Measurements from ENCODE around the gene RASGEF1B.

Gene RASGEF1B

DNA sequence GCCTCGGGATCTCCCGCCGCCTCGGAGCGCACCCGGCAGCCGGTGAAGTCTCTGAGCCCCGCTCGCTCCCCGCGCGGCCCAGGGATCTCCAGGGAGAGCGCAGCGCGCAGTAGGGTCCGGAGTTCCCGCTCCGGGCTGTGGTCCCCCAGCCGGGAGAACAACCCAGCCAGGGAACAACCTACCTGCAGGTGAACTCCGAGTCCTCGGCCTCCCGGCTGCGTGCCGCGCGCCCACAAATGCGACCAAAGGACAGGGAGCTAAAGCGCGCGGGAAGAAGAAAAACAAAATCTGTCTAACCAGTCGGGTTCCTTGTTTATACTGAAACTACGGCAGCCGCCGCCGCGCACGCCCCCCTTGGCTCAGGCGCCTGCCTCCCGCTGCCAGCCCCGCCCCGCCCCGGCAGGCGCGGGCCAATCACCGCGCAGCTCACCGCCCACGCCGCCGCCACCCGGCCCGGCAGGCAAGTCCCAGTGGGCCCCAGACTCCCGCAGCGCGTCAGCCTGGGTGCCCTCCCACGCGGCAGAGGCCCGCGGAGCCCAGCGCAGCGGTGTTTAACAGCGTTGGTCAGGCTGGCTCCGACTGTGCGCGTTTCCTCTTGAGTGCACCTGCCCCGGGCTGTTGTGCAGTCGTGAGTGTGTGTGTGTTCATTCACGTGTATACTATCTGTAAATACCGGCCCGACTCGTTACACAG lies at the start of gene RASGEF1B:
Gene RASGEF1B, minus strand, starts transcription at position 320 of the 693 bp plus-strand sequence. CDS start 12,399 bp downstream, outside the sequence.
- peak; percentile 76 for DNase-seq

DNA sequence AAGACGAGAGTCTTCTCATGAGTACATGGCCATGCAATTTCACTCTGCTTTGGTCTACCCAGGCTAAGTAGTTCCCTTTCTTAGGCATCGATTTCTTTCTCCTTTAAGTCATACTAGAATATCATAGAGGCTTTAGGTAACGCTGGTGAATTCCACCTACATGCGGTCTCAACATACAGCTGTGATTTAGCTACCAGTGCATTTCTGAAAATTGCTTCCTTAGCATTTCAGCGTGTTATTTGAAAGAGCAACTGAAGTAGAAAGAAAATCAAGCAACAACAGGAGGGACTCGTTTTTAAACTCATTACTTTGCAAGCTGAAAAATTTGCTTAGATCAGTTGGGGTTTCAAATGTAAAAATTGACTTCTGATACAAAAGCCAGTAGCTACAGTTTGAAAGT lies 48.1 kb upstream of the RASGEF1B start:
- DNase-seq: no peak

DNA sequence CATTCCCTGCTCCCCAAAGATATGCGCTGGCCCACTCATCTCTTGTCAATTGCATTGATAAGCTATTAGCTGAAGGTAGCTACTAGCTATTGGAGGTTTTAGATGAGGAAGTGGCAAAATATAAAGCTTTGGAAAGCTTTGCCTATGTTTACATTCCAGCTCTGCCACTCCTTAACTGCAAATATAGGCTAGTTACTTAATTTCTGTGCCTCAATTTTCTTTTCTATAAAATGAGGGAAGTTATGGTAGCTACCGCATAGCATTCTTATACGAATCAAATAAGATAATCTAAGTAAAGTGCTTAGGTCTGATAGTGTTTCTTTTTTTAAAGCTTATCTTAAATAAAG lies 47.7 kb upstream of the RASGEF1B start:
- no peak for DNase-seq

DNA sequence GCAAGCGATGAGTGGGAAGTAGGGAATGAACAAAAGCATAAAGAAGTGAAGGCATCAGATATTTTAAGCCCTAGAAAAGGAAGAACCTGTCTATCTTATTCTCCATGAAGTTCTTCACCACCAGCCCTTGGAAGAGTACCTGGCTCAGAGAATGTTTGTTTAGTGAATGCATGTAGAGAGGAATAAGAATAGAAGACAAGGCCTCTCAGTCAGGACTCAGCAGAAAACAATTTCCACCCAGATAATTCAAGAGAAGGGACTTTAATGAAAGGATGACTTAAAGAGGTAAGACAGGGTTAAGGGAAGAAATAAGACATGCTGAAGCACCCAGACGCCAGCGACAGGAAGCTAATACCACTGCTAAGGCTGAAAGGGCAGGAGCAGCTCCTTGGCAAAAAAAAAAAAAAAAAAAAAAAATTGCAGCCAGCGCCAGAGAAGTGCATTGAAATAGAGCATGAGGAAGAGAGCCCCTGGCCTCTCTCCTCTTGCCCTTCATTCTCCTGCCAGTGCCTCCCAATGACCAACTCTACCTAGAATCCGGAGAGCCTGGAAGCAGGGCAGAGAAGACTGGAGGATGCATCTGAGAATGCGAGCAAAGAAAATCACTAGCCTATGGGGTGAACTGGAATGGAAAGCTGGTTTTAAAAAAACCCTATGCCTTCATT lies 47.2 kb upstream of the RASGEF1B start:
- DNase-seq: no peak

DNA sequence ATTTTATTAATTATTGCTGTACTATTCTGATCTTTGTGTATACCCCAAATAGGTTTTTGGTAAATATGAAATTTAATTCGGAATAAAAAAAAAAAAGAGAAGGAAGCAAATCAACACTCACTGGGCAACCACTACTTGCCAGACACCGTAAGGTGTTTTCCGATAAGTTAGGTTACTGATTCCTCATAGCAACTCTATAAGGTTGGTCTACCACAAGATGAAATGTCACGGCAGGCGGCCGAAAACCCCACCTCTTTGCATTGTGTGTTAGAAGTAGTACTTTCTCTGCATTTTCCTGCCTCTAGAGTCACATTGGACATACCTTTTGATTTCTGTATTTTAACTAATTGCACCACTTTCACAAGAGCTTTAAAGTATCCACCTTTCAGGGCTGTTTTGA lies 44.5 kb upstream of the RASGEF1B start:
- DNase-seq: no peak

DNA sequence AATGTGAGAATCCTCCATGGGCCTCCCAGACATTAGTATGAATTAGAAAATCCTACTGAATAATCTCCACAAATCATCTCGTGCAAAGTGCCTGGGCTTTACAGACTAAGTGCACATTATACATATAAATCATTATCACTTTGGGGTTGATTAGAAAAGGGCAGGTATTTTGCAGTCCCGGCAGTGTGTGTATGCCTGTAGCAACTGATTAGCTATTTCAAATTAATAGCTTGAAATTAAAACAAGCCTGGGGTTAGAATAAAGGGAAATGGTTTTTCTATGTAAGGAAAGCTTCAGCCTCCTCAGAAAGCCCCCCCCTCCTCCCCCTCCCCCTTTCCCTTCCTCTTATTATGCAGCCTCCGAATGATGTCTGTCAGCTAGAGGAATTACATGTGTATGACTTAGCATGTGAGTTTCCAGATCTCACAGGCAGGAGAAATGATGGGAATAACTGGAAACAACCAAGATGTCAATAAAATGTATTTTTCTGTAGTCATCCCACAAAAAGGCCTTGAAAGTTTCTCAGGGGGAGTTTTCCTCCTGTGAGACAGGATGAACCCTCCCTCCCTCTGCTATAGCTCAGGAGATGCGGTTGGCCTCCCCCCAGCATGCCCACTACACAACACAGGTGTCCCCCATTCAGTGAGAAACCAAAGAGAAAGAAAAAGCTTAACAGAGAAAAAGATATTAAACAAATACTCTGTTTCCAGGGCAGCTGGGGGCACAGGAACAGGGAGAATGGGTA lies 41.2 kb upstream of the RASGEF1B start:
- DNase-seq: no peak

DNA sequence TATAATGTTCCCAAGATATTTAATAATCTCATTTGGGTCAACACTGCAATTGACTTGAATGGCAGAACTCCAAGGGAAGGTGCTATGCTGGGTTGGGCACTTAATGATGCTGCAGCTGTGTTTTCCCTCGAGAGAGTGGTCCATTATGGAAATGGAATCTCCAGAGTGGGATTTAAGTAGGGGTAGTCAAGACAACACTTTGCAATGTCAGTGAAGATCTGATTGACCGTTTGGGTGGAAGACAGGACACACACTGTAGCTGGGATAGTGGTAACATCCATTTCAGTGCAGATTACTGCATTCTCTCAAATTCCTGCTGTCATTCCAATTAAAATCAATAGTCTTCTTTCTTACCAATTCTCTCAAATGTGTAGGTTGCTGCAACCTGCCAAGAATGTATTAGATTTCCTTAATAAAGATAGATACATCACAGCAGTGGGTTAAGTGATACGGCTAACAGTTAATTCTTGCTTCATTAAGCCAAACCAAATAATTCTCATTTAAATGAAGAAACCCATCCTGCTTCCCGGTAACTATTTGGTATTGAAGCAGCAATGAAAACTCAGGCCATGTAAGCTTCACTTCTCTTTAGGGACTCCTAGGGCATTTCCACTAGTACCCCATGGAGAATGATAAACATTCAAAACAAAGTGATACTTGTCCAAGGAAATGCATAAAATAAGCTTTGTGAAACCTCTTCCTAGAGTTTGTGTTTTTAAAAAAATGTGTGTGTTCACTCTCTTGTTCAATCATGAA lies 40.5 kb upstream of the RASGEF1B start:
- DNase-seq: no peak

DNA sequence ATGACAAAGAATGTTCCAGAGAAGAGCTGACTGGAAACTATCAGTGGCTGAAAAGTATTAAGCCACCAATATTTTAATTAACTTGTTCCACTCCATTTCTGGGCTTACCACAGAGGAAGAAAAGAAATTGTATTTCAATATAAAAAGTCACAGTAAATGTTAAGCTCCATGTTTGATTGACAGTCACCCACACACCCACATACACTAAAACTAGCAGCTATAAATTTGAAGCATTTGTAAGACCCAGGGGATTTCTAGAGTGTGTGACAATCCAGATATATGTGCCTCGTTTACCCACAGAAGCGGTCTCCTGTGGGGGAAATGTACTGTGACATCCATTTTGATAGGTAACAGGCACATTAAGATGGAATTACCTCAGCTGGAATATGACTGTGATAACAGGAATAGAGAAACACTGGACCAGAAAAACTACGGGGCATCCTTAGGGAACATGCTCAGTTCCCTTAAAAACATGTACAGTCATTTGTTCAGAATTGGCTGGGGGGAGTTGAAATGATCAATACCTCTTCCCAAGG lies 39.0 kb upstream of the RASGEF1B start:
- DNase-seq: no peak

DNA sequence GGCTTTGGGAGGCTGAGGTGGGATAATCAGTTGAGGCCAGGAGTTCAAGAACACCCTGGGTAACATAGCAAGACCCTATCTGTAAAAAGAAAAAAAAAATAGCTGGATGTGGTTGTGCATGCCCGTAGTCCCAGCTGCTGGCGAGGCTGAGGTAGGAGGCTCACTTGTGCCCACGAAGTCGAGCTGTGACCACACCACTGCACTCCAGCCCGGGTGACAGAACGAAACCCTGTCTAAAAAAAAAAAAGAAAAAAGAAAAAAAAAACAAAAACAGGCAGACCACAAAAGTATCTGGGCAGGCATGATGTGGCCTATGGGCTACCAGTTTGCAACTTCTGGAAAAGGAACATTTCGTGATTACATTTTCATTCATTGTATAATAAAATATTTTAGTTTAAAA lies 38.1 kb upstream of the RASGEF1B start:
- DNase-seq: no peak

DNA sequence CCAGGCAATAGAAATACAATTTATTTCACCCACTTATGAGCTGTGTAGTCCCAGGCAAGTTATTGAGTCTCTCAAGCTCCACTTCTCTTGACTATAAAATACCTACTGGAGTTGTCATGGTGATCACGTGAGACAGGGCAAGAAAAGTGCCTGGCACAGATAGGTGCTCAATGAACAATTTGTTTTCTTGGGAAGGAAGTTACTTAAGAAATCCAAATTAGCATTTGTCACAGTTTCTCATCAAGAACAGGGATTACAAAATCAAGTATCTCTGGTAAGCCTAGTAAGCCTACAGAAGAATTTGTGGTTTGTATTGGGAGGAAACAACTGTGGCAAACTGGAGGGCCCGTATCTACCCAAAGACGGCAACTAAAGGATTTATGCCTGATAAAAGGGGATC lies 37.5 kb upstream of the RASGEF1B start:
- no peak for DNase-seq

DNA sequence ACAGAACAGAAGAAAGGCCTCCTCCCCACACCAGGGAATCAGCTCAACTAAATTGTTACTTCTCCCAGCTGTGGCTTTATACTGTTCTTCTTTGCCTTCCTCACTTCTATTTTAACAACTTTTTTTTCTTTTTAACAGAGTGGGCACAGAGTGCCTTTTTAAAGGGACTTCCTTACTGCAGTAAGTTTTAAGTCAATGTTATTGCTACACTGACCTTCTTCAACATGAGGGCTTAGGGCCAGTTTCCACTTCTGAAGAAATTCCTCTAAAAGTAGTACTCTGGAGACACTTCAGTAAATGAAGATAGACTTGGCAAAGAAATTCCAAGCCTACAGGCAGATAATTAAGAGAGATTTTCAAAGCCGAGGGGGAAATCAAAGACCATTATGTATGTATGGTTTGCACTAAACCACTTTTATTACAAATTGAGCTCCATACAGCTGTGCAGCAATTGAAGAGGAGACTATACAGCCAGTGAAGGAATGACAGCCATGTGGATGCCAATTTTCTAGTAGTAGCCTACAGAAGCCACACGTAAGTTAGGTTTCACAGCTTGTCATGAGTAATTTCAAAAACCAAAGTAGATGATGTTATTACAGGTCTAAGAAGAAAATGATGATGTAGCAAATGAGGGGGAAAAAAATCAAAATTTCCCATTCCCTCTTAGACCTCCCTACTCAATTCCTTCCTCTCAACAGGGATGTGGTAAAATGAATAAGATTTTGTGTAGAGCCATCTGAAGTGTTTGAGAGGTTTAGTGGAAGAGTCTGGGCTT lies 36.9 kb upstream of the RASGEF1B start:
- DNase-seq: no peak

DNA sequence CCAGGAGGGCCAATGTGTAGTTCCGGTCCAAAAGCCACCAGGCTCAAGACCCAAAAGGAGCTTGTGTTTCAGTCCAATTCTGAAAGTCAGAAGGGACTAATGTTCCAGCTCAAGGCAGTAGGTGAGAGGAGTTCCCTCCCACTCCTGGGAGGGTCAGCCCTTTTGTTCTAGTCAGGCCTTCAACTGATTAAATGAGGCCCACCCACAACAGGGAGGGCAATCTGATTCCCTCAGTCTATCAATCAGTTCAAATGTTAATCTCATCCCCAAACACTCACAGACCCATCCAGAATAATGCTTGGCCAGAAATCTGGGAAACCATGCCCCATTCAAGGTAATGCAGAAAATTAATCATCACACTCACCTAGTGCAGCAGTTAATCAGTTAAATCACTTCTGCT lies 35.8 kb upstream of the RASGEF1B start:
- DNase-seq: no peak

DNA sequence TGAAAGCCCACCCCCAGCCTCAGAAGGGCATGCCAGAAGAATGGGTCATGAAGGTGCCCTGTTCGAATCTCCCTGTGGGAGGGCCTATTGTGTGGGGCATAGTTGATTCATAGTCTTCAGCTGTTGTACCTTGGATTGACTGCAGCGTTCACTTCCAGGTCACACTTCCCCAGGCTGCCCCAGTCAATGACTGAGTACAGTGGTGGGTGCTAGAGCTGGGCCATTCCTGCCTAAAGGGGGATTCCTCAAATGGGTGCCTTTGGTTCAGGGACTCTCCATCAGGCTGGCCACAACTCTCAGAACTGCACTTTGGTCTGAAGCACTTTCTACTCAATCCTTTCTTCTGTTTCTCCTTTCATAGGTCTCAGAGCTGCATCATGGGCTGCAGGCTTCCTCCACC lies 35.0 kb upstream of the RASGEF1B start:
- no peak for DNase-seq

DNA sequence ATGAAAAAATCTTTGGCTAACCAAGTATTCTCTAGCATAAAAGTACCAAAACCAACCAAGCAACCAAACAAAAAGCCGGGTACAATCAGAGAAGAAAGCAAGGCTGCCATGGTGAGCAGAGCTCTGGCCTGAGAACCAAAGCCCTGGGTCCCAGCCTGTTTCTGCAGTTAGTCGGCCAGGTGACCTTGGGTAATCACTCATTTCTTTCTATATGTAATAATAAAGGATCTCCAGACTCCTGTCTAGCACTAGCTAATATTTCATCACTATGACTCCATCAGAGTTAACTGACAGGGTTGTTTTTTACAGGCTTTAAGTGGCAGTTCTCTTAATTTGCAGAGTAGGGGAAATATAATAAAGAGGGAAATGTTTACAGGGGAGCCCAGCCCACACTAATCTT lies 34.0 kb upstream of the RASGEF1B start:
- DNase-seq: no peak

DNA sequence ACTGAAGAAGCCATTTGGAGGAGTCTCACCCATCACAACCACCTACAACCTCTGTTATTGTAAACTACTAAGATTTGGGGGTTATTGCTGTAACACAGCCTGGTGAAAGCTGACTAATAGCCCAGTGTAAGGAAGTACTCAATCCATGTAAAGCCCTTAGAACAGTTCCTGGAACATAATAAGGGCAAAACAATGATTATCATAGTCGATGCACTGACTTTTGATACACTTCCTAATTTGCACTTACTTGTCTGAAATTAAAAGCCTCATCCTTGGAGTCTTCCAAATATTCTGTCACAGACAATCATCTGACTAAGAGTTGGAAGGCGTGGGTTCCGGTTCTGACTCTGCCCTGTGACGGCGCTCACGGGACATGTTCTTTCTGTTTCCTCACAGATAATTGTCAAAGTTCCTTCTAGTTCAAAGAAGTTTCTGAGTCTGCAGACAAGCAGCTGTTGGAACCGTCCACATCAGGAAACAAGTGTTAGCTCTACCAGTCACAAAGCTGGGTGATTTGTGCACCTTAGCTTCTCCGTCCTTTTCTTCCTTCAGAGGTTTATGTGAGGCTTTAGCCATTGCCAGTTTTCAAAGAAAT lies 33.4 kb upstream of the RASGEF1B start:
- no peak for DNase-seq

DNA sequence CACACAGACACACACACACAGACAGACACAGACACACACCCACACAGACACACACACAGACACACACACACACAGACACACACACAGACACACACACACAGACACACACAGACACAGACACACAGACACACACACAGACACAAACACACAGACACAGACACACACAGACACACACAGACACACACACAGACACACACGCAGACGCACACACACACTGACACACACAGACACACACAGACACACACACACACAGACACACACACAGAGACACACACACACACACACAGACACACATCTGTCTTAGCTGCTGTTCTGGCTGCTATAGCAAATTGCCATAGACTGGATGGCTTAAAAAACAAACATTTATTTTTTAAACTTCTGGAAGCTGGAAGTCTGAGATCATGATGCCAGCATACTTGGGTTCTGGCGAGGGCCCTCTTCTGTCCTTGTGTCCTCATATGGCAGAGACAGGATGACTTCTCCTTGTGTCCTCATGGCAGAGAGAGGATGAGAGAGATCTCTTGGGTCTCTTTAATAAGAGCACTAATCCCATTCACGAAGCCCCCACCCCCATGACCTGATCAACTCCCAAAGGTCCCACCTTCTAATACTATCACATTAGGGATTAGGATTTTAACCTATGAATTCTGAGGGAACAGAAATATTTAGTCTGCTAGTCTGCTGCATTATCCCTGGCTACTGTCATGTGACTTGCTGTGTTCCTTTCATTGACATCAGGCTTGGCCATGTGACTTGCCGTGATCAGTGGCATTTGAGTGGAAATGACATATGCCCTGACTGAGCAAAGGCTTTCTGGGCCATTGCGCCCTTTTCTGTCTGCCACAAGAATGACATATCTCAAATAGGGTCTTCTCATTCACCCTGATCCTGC lies 32.7 kb upstream of the RASGEF1B start:
- DNase-seq: no peak

DNA sequence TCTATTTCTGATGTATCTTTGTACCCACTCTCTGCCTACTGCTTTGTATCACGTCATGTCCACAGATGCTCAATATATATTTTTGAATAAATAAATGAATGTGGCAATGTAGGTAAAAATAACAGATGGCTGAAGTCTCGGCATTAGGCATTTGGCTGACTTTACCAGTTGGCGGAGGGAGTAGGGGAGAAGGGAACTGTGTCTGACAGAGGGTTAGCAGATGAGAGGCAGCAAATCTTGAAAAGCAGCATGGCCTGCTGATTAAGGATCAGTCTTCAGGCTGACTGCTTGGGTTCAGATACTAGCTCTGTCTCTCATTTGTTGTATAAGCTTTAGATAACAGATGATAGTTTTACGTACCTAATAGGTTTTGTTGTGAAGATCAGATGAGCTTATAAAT lies 31.9 kb upstream of the RASGEF1B start:
- no peak for DNase-seq

DNA sequence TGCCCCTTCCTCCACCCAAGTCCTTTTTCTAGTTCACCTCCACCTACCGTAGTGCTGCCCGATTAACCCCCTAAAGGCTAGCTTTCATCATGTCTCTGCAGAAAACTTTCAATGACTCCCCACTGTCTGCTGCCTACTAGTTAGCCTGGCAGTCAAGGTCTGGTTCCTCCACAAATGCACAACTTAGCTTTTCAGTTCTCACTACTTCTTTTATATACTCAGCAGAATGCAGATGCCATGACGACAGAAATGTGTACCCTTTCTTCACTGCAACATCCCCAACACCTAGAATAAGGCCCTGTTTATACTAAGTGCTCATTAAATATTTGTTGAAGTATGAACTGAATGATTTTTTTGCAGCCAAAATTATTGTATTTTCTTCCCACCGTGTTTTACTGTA lies 30.9 kb upstream of the RASGEF1B start:
- no peak for DNase-seq

DNA sequence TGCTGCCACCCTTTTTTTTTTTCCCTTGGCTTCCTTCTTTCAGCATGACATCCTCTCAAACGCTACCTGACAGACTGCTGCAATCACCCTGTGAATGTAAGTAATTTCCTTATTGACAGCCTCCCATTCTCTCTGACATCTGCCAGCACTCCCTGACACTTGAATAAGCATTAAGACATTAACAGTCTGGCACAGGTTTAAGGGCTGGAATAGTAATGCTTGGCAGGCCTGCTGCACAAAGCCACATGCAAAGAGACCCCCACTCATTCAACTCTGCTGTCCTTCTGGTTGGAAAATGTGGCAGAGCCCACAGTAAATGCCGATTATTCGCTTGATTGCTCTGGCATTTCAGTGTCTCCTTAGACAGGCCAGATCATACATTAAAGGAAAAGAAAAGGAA lies 28.1 kb upstream of the RASGEF1B start:
- peak; percentile 0 for DNase-seq

DNA sequence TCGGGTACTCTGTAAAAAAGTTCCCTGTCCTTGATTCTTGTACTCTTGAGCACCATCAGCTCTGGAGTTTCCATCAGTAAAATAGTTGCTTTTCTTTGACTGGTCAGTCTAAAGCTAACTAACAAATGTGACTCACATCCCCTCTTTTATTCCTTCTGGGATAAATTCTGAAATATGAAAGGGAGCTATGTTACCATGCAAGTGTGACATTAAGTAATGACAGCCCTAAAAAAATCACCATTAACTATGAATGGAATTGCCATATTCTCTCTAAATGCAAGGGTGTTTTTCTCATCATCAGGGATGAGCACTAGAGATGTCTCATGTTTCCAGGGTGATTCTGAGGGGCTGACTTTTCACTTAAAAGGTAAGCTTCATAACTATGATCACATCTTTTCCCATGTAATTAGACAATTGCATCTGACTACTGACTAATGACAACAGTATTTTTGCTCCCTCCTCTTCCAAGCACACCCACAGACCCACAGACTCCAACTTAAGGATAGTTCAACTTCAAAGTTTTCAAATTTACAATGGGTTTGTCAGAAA lies 26.9 kb upstream of the RASGEF1B start:
- no peak for DNase-seq

DNA sequence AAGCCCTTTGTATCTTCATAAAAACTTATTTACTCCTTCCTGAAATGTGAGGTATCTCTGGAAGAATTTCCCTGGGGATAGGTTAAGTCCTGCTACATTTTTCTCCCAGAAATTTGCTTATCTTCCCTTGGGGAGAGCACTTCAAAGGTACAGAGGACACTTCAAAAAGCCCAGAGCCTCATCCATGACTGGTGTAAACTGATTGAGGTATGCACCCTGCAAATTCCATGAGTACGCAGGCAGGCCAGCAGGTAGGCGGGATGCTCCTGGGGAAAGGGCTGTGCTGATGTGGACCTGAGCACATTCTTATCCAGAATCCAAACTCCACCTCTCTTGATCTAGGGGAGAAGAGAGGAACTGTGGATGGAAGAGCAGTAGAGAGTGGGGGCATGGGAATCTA lies 26.3 kb upstream of the RASGEF1B start:
- DNase-seq: no peak

All from NCI-H1105 (cell line).